Measurements from ENCODE around the gene GUCD1.
"Not testable (repeated sequence)": the region's sequence is repeated elsewhere in the genome, so short reads cannot be mapped to it uniquely, and the experiment has no call there.

GUCD1 gene

DNA sequence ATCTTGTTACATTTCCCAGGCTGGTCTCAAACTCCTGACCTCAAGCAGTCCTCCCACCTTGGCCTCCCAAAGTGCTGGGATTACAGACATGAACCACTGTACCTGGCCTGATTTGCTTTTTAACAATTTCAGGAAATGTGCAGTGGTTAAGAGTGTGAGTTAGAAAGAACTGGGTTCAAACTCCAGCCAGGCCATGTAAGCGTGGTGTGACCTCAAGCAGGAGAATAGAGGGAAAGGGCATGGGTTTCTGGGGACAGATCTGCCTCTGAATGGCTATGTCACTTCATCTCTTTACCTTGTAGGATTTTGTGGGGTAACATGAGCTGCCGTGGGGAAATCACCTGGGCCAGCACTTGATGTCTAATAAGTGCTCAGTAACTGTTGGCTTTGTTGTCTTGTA, 10.1 kb upstream of the GUCD1 start:
- DNase-seq (ENCODE audit: low read depth in 2 of 2): no peak

DNA sequence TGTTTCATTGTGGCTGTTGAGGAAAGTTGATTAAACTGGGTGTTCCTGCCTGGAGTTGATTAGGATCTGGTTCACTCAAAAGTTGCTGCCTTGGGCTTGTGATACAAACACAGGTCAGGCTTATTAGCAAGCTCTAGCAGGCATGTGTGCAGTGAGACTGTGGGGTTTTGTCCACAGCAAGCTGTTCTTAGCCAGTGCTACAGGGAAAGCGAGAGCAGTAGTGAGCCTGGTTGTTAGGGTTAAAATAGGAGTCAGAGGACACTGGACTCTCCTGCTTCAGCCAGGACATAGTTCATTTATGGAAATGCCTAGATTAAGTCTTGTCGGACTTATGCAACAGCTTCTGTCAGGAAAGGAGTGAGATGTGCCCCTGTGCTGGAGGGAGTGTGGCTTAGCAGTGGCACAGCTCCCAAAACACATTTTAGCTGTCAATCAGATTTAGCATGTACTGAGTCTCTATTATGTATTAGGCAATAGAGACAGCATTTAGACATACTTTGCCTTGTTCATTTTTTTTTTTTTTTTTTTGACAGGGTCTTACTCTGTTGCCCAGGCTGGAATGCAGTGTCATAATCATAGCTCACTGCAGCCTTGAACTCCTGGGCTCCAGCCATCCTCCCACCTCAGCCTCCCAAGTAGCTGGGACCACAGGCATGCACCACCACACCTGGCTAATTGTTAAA, 9.6 kb upstream of the GUCD1 start:
- no peak for DNase-seq (ENCODE audit: low read depth in 2 of 2)

DNA sequence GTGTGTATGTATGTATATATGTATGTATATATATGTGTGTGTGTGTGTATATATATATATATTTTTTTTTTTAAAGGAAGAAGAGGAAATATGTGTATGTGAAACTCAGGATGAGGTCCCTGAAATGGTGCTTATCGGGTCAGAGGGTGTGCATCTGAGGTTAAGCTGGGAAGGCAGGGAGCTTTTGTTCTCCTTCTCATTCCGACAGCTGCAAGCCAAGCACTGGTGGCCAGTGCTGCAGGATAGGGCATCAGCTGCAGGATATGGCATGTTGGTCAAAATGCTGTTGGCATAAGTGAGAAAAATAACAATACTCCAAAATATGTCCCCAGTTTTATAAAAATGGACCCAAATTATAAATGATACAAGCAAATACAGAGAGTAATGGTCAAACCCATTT, 8.3 kb upstream of the GUCD1 start:
- no peak for DNase-seq (ENCODE audit: low read depth in 2 of 2)

DNA sequence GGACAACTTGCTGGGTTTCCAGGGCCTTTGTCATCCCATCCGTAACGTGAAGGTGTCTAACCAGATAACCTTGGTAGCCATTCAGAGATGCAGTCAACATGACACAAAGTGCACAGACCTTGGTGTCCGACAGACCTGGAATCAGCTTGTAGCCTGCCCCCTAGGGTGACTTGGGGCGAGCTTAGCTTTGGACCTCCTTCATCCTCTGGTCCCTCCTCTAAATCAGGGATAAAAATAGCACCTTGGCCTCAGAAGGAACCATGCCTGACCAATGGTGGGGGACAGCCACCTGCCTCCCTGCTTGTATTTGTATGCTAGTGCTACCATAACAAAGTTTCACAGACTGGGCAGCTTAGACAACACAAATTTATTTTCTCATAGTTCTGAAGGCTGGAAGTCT, 4.5 kb upstream of the GUCD1 start:
- no peak for DNase-seq (ENCODE audit: low read depth in 2 of 2)

DNA sequence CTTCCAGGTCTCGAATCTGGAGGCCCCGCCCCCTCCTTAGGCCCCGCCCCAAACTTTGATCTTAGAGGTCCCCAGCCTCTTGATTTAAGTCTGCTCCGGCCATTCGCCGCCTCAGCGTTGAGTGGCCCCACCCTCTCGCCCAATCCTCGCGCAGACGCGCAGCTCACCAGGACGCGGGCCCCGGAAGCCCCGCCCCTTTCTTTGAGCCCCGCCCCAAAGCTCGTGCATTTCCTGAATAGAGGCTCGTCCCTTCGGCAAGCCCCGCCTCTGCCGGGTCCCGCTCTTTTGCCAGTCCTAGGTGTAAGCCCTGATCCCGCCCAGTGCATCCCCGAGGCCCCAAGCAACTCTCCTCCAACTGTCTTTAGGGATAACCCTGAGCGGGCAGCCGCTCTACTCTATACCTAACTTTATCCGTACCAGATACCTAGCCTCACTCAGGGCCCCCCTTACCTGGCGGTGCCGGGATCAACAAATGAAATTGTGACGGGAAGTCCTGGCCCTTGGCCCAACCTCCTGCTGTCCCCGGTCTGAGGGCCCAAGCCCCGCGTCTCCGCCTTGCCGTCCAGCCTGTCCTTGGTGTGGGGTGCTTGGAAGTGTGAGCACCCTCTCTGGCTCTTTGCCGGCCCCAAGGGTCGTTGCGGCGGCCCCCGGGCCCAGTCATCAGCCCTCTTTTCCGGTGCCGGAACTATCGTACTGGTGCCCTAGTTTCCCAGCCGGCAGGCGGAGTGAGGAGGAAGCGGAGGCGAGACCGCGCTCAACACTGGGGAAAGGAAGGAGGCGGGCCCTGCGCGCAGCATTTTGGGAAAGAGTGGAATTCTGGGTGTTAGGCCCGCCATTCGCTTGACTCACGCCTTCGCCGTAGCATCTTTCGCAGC, 464 bp upstream of the GUCD1 start, which contains the start of gene SNRPD3:
Gene SNRPD3, plus strand, starts transcription at position 835 of the 875 bp plus-strand sequence. CDS start 1,676 bp downstream, outside the sequence.
- peak; percentile 99 to 100 for DNase-seq (ENCODE audit: low read depth in 2 of 2)

DNA sequence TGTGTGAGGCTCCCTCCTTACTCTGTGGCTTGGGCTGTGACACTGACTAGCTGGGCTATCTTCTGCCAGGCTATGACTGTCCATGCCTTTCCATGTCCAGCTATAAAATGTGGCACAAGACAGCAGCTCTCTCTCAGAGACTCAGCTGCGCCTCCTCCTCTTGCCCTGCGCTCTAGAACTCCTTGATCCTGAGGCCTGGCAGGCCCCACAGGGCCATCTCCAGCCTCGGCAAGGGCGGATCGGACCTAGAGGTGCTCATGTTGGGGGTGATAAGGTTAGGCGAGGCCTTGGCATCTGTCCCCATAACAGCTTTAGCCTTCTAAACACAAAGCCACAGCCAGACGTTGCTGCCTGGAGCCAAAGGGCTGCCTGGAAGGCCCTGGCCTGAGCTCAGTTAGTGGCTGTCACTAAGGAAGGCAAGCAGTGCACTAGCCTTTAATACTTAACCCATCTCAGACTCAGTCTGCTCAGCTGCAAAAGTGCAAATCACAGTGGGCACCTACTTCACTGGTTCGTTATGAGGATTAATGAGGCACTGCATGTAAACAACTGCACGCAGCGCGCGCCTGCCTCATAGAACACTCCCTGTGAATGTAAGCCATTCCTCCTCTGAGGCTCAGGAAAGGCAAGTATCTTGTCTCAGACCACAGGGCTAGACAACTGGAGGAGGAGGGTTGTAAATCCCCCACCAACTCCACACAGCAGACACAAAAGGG, 1.2 kb downstream of the GUCD1 start:
- no peak for DNase-seq (ENCODE audit: low read depth in 2 of 2)

DNA sequence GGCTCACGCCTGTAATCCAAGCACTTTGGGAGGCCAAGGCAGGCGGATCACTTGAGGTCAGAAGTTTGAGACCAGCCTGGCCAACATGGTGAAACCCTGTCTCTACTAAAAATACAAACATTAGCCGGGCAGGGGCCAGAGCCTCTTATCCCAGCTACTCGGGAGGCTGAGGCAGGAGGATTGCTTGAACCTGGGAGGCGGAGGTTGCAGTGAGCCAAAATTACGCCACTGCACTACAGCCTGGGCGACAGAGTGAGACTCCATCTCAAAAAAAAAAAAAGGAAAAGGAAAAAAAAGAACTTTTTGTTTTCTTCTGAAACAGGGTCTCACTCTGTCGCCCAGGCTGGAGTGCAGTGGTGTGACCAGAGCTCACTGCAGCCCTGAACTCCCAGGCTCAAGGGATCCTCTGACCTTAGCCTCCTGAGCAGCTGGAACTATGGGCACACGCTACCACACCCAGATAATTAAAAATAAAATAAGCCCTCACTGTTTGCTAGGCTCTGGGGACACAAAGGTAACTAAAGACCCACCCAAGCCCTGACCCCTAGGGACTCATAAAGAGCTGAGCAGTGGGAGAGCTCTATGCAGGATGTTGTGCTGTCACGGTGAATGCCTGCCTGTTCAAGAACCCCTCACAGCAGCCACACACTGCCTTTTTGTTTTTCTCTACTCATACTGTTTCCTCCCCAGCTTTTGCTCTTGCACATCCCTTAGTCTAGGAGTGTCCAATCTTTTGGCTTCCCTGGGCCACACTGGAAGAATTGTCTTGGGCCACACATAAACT, 2.2 kb downstream of the GUCD1 start:
- not testable (repeated sequence) for DNase-seq (ENCODE audit: low read depth in 2 of 2)

DNA sequence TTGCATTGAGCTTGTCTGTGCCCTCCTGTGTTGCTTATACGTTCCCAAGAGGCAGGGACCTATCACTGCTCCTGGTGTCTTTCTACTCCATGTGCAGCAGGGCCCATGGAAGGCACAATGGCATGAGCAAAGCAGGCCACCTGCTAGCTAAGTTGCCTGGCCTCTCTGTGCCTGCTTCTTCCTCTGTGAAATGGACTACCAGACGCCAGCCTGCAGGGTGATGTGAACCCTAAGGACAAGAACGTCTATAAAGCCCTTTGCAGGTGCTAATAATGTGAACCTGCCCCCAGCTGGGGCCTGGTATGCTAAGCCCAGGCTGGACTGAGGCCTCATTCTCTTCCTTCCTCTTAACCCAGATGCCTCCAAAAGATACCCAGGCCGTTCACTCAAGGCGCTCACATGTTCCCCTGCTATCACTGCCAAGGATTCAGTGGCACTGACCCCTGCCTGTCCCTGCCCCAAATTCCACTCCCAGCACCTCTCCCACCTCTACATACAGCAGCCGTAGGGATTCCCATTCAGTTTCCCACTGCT, 4.0 kb downstream of the GUCD1 start:
- no peak for DNase-seq (ENCODE audit: low read depth in 2 of 2)

DNA sequence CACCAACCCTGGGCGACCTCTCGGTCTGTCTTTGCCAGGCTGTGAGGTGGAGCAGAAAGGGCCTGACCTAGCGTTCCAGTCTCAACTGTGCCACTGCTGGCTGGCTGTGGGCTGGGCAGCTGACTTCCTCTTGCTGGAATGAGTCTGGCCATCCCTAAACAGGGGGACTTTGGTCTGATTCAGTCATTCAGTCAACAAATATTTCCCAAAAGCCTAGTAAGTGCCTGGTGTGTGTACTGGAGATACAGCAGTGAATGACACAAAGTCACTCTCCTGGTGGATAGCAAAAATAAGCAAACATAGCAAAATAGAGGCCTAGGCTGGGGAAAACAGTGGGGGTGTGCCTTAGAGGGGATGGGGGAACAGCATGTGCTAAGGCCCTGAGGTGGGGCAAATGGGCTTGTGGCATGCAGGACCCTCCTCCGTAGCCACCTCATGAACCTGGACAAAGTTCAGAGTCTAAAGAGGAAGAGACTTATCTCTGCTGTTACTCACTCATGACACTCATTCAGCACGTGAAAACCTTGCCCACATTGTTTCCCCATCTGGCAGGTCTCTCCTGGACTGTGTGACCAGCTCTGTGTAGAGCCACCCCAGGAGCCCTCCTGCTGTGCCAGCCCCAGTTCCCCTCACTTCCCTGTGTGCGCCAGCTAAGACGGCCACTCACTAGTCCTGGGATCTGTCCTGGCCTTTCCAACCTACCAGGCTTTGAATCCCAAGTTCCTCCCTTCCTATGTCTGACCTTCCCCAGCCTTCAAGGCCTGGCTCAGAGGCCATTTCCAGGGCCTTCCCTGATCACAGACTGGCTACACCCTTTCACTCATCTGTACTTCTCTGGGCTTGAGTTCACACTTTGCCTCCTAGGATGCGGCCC, 4.7 kb downstream of the GUCD1 start:
- DNase-seq (ENCODE audit: low read depth in 2 of 2): no peak

DNA sequence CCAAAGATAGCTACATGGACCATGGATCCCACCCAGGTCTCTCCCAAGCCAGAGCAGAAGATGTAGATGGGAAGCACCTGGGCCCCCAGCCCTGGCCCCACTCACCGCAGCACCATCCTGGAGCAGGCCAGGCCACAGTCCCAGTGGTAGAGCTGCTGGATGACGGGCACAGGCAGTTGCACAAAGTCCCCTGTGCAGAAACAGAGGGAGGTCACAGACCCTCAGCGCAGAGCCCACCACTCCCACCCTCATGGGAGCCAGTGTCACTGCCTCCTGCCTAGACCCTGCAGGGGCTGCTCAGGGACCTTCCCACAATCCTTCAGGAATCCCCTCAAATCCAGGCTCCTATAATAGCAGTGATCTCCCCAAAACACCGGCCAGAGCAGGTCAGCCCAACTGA, 6.1 kb downstream of the GUCD1 start:
- DNase-seq (ENCODE audit: low read depth in 2 of 2): no peak

DNA sequence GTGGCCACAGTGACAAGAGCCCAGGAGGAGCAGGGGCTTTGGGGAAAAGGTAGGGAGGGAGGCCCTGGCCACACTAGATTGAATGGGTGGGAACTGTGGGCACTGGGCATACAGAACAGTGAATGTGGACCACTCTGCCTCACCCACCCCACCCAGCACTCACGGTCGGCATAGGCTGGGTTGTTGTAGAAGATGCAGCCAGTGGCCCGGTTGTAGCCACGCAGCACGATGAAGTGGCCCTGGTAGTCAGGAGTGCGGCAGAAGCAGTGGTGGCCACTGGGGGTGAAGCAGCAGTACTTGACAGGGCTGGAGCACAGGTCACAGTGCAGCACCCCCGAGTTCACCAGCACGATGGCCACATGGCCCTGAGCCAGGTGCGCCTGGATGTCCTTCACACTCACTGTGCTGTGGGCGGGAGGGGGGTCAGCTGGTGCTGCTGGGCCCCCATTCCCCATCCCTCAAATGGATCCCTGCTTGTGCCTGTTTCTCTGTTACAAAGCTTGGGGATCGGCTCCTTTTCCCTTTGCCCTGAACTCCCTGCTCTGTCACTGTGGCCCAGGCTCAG, 11.2 kb downstream of the GUCD1 start:
- no peak for DNase-seq (ENCODE audit: low read depth in 2 of 2)

DNA sequence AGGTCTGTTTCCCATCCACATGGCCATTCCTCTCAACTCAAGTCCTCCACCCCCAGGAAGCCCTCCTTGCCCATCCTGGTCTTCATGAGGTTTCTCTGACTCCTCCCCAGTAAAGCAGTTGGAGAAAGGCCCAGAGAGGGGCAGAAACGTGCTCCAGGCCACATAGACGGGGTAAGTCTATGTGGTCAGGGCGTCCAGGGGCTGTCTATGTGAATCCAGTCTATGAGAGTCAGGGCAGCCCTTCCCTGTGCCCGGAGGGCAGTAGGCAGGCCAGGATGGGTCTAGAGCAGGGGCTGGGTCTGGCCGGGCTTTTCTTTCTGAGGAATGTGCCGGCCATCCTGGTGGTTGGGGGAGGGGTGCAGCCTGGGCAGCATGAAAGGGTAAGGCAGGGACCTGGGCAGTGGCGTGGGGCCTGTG, 11.7 kb downstream of the GUCD1 start:
- DNase-seq (ENCODE audit: low read depth in 2 of 2): no peak

DNA sequence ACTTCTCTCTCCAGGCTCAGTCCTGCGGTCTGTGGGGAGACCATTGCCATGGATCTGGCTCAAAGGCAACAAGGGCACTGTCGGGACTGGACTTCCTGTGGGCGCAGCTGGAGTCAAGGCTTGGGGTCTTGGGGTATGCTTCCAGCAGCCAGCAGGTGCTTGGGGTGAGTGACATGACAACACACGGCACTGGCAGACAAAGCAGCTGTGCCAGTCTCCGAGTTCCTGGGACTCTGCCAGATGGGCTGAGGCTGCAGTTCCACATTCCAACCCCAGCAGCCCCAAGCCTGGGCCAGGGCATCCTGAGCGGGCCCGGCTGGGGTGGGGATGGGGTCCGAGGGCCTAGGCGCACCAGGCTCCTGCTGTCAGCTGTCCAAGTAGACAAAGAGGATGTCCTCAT, 12.3 kb downstream of the GUCD1 start:
- no peak for DNase-seq (ENCODE audit: low read depth in 2 of 2)

DNA sequence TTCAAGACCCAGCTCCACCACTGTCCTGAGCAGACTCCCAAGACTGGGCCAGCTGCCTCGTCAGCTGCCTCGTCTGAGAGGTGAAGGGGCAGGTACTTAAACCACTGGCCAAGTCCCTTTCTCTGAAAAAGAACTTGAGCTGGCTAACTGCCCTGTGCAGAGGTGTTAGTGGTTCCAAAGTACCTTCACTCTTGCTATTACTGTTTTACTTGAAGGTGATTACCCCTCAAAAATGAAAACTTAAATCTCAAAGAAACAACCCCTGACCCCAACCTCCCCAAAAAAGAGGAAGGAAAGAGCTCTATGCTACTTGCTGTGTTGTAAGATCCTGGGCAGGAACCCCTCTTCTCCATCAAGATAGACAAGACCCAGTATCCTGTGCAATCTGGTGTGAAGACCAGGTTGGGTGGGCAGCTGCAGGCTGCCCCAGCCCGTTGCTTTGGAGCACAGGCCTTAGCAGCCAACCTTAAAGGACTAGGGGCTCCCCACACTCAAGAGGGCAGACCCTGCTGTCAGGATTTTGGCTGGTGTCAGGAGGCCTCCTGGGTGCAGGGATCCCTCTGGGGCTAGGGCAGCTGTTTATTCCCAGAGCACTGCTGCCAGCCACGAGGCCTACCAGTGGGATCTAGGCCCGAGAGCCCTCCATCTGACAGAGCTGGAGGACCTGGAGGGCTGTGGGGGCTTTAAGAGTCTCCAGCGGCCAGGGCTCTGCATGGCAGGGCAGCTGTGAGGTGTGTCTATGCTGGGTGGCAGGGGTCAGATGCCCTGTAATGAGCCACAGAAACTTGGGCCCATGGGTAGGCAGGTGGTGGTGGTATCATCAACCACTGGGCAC, 13.0 kb downstream of the GUCD1 start:
- DNase-seq (ENCODE audit: low read depth in 2 of 2): no peak

DNA sequence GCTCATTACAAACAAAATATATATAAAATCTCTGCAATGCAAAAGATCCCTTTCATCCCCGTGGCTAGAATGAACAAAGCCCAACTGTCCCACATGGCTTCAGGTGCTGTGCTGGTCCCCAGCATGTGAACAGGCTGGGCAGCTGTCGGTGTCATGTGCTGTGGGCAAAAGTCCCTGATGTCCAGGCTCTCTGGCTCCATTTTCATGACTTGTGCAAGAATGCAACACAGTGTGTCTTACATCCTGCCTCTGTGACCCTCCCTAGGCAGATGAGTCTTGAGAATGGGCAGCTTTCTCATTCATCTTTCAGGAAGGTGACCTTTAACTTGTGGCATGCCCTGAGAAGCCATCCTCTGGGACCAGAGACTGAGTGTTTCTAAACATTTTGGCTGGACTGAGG, 14.5 kb downstream of the GUCD1 start:
- no peak for DNase-seq (ENCODE audit: low read depth in 2 of 2)

DNA sequence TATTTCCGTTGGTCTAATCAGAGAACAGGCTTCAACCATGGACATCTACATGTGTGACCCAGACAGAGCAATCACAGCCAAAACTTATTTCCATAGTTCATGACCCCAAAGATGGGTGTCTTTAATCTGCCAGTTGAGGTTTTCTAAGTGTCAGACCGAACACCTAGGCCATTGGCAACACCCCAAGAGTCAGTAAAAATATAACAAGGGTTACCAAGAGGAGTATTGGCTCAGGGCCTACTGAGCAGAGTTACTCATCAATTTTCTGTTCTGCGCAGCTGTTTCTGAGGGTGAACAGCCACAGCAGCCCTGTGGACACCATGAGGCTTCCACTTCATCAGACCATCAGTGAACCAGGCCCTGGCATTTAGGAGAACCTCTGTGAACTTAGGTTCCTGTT, 18.8 kb downstream of the GUCD1 start:
- DNase-seq (ENCODE audit: low read depth in 2 of 2): no peak

DNA sequence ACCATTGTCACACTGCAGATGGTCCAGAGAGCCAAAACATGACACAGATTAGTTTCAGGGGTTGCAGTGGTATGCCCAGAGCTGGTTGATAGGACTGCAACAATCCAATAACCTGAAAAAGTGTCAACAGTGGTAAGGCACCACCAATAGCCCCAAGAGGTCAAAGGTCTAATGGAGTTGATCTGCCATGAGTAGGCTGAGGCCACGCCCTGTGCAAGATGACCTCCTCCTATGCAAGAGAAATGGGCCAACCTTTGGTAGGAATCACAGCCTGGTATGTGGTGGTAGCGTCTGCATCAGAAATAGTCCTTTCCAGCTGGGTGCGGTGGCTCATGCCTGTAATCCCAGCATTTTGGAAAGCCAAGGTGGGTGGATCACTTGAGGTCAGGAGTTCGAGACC, 19.6 kb downstream of the GUCD1 start:
- DNase-seq (ENCODE audit: low read depth in 2 of 2): no peak

DNA sequence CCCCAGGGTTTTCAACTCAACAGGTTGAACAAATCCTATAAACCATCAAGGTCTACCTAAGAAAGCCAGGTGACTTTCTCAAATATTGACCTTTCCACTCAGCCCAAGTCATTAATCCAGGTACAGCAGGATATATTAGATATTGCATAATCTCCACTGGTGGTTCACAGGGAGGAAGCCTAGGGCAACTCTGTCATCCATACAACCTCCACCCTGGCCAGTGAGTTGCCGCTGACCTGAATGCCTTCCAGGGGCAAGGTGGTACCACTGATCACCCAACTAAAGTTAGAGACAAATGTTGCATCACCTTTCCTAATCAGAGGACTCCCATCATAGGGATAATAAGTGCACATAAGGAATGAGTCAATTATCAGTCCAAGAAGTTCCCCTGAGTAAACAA, 22.9 kb downstream of the GUCD1 start:
- DNase-seq (ENCODE audit: low read depth in 2 of 2): no peak

DNA sequence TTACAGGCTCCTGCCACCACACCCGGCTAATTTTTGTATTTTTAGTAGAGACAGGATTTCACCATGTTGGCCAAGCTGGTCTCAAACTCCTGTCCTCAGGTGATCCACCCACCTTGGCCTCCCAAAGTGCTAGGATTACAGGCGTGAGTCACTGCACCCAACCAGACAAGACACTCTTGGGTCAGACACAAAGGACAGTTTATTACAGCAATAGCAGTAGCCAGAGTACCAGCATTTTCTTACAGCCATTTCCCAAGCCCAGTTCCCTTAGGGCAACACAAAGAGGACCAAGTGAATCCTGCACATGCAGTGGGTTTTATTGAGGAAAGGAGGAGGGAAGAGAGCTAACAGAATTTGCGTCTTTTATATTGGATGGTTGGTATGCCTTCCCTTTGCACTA, 24.0 kb downstream of the GUCD1 start:
- DNase-seq (ENCODE audit: low read depth in 2 of 2): not testable (repeated sequence)

All from stimulated activated CD4-positive, alpha-beta T cell treated with anti-CD3 and anti-CD28 coated beads, Interleukin-1b, Interleukin-23, amount 100 ng/mL, for 1 hour (primary cell).